Measurements from ENCODE around the gene GAS6.
A peak's percentile ranks its signal among the peaks of the same experiment; 100 is the strongest.

GAS6 gene

DNA sequence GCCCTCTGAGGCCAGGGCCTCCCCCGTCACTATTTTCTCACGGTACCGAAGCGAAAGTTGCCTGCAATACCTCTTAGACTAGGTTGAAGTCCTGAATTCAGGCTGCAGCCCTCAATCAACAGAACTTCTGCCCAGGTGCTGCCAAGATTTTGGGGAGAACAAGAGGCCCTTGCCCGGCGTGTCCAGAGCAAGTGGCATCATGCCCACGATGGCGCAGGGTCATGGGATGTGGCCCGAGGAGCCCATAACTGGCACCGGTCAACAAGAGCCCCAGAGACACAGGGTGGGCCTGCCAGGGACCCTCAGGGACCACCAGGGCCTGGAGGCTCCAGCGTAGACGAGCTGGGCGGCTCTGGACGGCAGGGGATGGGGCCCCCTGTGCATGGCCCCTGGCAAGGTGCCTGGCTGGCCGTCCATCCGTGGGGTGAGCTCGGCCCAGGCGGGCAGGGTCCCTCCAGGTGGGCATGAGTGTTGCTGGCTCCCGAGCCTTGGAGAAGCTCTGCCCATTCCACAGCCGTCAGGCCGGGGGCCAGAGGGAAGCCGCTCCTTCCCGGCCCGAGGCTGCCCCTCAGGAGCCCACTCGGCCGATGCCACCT is 45.1 kb downstream of the GAS6 start:
- no peak for DNase-seq

DNA sequence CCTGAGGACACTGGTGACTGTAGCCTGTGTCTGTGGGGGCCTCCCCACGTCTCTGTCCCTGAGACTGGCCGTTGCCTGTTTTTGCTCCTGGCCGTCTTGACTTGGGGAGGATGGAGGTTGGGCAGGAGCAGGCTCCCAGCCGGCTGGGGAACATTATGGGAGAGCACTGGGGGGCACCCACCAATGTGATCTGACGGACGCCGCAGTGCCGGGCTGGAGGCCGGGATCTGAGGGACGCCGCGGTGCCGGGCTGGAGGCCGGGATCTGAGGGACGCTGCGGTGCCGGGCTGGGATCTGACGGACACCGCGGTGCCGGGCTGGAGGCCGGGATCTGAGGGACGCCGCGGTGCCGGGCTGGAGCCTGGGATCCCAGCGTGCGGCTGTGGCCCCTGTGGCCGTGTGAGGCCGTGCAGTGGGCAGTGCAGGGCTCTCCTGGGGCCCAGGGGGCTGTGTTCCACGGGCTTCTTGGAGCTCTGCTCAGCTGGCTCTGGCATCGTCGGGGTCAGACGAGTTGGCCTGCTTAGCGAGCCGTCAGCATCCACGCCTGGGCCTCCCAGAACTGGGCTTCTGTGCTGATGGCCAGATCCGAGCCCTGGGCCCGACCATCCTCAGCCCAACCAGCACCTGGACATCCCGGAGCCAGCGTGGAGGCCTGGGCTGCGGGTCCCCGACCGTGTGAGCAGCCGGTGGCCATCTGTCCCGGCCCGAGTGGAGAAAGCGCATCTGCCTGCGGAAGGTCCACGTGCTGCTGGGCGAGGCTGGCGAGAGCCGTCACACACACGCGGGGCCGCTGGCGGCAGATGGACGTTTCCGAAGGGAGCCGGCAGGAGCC is 45.8 kb downstream of the GAS6 start:
- DNase-seq: no peak

DNA sequence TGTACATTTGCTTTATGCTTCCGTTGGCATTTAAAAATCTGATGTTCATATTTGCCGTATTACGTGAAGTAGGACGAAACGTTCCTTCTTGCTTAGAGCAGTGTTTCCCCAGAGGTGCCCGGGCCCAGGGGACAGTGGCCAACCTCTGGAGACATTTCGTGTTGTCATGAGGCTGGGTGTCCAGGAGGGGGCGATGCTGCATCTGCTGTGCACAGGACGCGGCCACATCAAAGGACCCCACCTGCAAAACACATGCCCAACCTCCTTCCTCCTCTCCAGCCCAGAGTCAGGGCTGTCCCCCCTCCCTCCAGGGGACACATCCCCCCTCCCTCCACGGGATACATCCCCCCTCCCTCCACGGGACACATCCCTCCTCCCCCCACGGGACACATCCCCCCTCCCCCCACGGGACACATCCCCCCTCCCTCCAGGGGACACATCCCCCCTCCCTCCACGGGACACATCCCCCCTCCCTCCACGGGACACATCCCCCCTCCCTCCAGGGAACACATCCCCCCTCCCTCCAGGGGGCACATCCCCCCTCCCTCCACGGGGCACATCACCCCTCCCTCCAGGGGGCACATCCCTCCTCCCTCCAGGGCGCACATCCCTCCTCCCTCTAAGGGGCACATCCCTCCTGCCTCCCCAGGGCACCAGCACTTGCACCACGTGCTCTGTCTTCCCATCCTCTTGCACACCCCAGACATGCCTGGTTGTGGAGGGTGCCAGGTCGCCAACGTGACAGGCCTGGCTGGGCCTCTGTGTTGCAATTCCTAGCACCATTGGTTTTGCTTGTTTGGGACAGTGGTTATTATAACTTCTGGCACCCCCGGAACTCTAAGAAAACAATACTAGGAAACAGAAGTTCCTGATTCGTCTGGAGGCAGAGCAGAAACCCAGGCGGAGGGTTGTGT is 46.7 kb downstream of the GAS6 start:
- peak; percentile 91 for DNase-seq

DNA sequence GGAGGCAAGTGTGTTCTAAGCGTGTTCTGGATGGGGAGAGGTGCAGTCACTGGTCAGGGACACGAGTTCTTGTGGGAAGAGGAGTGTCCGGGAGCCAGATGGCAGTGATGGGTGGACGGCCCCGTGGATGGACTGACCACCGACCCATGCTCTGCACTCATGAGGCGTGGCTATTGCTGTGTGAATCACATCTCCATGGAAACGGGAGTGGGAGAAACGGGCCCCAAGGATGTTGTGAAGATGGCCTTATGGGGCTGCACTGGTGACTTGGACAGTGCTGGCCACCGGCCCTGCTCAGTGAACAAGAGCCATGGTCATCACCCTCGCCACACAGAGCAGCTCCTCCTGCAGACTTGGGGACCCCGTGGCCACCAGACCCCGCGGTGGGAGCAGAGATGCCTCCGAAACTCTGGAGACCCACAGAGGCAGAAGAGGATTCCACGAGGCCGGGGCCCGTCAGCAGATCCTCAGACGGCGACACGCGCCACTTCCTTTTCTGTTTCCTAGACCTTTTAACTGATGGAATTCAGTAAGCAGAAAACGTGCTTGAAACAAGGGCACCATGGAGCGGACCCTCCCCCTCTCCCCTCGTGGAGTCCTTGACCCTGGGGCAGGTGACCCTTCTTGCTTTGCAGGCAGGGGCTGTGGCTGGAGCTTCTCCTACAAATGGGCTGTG is 47.5 kb downstream of the GAS6 start:
- DNase-seq: no peak

DNA sequence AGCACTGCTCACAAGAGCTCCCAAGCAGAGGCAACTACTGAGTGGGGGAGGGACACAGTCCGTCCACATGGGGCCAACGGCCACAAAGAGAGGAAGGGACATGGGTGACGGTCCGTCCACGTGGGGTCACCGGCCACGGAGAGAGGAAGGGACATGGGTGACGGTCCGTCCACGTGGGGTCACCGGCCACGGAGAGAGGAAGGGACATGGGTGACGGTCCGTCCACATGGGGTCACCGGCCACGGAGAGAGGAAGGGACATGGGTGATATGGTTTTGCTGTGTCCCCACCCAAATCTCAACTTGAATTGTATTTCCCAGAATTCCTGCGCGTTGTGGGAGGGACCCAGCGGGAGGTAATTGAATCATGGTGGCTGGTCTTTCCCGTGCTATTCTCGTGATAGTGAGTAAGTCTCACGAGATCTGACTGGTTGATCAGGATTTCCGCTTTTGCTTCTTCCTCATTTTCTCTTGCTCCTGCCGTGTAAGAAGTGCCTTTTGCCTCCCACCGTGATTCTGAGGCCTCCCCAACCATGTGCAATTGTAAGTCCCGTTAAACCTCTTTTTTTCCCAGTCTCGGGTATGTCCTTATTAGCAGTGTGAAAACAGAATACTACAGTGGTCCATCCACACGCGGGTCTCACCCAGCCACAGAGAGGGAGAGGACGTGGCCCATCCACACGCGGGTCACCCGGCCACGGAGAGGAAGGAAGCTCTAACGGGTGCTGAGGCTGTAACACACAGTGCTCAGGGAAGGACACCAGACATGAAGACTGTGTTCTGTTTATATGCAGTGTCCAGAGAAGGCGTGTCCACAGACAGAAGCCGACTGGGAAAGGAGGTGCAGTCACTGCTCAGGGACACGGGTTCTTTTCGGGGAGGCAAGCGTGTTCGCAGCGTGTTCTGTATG is 48.5 kb downstream of the GAS6 start:
- DNase-seq: no peak

DNA sequence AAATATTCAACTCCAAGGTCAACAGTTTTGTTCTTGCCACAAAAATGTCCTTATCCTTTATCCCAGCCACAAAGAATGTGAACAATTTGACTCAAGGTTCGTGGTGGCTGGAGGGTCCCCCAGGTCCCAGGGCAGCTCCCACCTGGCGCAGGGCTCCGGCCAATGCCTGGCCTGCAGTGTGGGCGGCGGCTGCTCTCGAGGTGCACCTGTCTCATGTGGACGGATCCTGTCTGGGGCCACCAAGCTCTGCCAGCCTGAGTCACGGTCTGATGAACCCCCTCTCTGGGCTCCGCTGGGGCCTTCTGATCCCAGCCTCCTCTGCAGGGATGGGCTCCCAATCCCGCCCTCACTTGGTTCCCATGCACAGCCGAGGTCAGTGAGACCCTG is 49.4 kb downstream of the GAS6 start:
- no peak for DNase-seq

DNA sequence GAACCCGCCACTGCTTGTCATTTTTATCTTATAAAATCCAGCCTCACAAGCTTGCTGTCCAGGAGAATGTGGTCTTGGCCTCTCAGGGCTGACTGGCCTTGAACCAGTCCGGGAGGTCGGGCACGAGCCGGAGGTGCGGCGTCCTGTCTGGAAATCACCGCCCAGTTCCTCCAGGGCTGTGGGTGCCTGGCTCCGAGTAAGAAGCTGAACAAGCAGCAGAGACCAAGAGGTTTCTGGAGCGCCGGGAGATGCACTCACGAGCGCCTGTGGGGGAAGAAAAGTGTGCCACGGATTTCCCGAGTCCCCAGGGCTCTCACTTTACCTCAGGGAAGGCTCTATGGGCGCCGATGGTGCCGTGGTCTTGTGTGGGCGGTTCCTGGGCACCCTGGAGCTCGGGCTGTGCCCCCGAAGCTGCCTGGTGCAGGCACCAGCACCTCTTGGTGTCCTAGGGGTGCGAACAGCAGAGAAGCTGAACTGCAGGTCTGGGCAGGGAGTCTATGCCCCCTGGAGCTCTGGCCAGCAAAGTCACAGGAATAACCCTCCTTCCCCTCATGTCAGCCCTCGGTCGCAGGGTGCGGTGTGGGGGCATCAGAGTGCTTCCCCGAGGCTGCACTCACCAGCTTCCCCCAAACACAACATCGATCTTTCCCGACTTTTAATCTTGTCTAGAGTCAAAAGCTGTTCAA is 50.0 kb downstream of the GAS6 start:
- no peak for DNase-seq

DNA sequence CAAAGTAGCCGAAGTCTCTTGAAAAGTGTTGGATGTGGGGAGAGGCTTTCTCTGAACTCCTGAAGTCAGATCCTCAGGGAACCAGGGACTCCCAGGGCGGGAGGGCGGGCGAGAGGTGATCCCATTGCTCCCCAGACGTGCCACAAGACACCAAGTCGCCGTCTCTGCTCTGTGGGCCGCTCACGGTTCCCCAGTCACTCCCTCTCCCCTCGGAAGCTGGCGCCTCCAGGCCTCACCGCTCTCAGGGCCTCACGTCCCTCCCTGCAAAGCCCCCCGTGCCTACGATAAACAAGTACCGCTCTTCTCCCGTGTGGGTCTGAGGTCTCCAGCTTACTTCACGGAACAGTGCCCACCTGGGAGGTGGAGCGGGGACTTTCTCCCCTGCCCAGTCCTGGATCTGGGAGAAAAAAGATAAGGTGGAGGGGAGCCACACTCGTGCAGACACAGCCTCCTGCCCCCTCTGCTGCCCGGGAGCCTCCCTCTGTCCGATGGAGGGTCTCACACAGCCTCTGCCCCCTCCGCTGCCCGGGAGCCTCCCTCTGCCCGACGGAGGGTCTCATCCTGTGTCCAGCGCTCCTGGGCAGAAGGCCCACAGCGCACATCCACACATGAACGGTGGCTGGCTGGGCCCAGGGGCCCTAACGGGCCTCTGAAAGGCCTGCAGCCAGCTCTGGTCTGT is 50.7 kb downstream of the GAS6 start:
- DNase-seq: no peak

DNA sequence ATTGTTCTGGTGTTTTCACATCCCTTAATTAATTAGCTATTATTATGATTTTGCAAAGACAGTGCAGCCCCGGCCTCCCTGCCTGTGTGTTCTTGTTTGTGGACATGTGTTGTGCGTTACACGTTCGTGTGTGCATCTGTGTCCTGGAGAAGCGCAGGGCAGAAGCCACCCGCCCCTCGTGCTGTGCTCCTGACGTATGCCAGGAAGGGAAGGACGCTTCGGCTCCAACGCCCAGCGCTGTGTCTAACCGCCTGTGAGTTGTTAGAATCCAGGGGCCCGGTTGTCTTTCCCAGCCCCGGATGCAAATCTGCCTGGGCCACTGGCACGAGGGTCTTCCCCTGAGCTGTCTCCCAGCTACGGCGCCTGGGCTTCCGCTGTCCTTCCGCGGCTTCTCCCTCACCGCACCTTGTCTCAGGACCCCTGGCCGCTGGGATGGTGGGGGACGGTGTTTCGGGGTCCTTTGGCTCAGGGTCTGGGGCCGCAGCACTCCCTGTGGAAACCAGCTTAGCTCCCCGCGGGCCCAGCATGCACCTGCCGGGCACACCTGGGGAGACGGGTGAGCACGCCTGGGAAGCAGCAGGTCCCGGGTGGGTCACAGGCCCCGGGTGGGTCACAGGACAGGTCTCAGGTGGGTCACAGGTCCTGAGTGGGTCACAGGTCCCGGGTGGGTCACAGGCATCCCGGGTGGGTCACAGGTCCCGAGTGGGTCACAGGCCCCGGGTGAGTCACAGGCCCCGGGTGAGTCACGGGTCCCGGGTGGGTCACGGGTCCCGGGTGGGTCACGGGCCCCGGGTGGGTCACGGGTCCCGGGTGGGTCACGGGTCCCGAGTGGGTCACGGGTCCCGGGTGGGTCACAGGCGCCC is 51.5 kb downstream of the GAS6 start:
- DNase-seq: no peak

DNA sequence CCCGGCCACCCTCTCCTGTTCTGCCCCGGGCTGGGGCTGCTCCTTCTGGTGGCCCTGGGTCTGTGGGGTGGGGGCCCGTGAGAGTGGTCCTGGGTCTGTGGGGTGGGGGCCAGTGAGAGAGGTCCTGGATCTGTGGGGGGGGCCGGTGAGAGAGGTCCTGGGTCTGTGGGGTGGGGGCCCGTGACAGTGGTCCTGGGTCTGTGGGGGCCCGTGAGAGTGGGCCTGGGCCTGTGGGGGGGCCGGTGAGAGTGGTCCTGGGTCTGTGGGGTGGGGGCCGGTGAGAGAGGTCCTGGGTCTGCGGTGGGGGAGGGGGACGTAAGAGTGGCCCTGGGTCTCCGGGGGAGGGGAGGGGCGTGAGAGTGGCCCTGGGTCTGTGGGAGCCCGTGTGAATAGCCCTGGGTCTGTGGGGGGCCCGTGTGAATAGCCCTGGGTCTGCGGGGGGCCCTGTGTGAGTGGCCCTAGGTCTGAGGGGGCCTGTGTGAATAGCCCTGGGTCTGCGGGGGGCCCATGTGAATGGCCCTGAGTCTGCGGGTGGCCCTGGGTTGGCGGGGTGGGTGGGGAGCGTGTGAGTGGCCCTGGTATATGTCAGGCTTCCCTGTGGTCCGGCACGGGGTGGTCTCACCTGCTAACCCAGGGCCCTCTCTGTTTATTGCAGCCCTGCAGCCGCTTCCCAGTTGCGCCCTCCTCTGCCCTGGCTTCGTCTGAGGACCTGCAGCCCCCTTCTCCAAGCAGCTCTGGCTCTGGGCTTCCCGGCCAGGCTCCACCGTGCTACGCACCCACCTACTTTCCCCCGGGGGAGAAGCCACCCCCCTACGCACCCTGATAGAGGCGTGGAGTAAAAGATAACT is 52.6 kb downstream of the GAS6 start:
- DNase-seq: no peak

DNA sequence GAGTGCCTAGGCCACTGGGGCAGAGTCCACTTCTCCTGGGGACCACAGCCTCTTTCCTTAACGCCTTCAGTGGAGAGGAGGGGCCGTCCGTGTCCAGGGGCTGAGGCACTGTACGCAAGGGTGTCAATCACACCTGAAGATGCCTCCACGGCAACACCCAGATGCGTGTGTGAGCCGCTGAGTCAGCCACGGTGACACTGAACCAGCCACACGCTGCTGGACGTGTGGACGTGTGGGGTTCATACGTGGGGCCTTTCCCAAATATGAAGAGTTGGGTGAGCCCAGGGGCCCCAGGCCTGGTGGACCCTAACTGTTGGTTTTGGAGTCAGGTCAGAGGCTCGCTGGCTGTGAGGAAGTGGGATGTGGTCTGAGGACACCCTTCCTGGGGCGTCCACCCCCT is 53.2 kb downstream of the GAS6 start:
- no peak for DNase-seq

DNA sequence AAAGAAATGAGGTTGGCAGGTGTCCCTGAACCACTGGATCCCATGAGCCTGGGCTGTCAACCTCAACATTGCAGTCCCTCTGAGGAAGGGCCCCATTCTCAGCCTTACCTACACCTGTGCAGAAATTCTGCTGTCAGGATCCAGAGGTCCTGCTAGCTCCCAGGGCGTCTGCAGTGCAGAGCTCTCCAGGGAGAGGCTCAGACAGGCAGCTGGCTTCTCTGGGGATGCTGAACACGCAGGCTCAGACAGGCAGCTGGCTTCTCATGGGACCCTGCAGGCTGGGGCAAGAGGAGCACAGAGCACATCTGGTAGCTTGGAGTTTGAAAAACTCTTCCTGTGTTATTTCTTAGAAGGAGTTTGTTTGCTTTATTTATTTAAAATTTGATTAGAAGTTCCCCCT is 53.9 kb downstream of the GAS6 start:
- DNase-seq: no peak

DNA sequence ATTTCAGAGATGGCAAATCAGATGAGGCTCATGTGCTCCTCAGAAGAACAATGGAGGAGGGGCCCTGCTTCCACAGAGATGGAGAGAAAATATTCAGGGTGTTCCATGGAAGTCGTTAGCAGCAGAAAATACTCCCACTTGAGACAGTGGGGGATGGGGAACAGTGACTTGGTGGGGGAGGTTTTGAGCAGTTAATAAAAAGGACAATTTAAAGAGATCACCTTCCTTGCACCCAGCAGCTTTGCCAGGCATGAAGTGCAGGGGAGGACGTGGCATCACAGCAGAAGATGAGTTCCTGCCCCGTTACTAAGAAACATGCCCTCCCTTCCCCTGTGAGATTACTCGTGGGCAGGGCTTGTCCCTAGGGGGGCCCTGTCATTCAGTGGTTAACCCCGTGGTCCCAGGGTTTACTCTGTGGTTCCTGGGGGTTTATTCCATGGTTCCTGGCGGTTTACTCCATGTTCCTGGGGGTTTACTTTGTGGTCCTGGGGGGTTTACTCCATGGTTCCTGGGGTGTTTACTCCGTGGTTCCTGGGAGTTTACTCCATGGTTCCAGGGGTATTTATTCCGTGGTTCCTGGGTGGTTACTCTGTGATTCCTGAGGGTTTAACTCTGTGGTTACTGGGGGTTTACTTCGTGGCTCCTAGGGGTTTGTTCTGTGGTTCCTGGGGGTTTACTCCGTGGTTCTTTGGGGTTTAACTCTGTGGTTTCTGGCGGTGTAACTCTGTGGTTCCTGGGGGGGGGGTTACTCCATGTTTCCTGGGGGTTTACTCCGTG is 55.6 kb downstream of the GAS6 start:
- no peak for DNase-seq

DNA sequence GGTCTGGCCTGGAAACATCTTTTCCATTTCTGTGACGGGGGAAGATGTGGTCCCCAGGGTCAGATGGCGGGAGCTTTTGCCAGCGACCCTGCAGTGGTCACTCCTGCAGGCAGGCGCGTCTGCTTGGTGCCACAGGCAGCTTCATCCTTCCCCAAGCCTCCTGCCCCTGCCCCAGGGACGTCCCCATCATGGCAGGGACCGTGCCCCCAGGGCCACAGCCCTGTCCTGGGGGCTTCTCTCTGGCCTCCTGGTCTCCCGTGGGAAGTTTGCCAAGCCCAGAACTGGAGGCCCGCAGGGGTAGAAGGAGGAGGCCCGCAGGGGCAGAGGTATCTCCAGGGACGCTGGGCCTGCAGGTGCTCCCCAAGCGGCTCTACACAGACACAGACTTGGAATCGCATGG is 57.4 kb downstream of the GAS6 start:
- DNase-seq: no peak

DNA sequence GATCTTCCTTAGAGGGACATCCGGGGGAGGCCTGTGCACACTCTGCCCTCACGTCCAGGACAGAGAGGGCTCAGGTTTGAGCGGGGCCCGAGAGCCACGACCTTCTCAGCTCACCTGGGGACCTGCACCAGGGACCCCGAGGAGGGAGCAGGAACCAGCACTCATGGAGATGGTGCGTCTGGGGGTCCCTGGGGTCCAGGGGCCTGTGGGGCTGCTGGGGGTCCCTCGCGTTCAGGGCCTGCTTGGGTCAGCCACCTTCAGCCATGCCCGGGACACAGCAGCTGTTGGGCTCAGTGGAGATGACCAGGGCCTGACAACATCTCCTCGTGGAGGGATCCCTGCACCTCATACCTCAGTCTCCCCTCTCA is 57.8 kb downstream of the GAS6 start:
- DNase-seq: no peak

DNA sequence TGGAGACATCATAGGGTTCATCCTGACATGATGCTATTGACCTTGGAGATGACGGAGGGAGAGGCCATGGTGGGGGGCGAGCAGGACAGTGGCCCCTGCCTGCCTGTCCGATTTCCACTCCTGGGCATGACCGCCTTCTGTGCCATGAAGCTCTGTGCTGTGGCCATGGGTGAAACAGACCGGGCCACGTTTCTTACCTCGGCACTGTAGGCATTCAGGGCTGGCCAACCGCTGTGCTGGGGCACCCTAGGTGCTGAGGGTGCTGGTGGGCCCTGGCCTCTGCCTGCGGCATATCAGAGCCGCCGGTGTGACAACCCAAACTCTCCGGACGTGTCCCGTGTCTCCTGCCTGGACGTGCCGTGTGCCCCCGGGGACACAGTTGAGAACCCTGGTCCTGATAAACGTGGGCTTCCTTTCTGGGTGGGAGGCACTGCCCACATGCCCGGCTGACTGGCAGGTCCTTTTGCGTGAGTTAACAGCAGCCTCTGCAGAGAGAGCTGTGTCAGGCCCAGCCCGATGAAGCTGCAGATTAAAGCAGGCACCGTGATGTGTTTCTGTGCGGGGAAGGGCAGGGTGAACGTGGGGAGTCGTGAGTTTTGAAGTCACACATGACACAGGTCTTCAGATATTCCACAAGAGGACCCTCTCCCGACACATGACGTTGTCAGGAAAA is 58.3 kb downstream of the GAS6 start:
- DNase-seq: no peak

DNA sequence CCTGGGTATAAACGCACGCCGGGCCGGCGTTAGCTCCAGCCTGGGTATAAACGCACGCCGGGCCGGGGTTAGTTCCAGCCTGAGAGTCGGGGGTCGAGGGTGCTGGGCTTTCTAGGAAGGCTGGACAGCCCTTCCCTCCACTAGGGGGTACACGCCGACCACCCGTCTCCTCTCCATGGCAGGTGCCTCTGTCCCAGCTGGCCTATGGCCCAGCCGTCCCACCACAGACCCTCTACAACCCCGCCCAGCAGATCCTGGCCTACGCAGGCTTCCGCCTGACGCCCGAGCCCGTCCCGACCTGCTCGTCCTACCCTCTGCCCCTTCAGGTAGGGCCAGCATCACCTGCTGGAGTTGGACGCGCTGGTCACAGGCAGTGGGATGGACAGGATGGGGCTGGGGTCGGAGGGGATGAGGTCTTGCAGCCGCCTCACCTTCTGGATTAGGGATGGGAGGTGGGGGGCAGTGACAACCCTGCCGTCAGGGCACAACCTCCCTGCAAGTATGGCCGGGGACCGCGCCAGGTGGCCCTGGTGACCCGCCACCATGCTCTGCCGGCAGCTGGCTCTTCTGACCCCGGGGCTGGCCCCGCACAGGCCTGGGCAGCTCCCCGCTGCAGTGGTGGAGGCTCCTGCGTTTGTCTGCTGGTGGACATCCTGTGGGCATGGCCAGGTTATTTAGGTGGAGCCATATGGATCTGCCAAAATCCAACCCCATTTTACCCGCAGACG is 59.0 kb downstream of the GAS6 start:
- DNase-seq: no peak
